B cell (primary cell): ENCODE data around the gene RPP25L. TPM values are rescaled to one million over a fixed set of nuclear protein-coding genes. Genes with fewer than 3 reads are reported as not detected.

Source experiments
- ATAC-seq: fragments of 200-7000 bp; cut with Tn5 transposase; one replicate; pipeline ENCODE4 v1.10.0; 2021; ENCODE audit warnings: low read depth, mild to moderate bottlenecking, moderate number of reproducible peaks, moderate library complexity
- CTCF ChIA-PET: fragments of 350-600 bp; sonication (Branson Sonifier 250); formaldehyde crosslinking; loops from one replicate; lab custom pipeline; 2021; ENCODE audit warnings: antibody characterized with exemption, inconsistent platforms; lab: Charles Lee
- POLR2A ChIA-PET: fragments of 350-600 bp; sonication (Branson Sonifier 250); formaldehyde crosslinking; loops from one replicate; lab custom pipeline; 2021; ENCODE audit warnings: antibody characterized with exemption; lab: Charles Lee
- DNase-seq: peaks from one replicate; pipeline ENCODE4 v3.0.0; 2013
- H2AFZ ChIP-seq: 2 replicates; pipeline ENCODE4 v1.6.1; 2012; ENCODE audit warnings: mild to moderate bottlenecking, low read depth, low read length; ENCODE audit not compliant: insufficient read depth, poor library complexity, severe bottlenecking
- H3K27ac ChIP-seq, 2 donors: 1 replicate in 1 of 2; 2 replicates in 1 of 2; pipeline ENCODE4 v1.5.1; 2012 to 2013; ENCODE audit warnings: low read length in 2 of 2, mild to moderate bottlenecking in 2 of 2, moderate library complexity in 1 of 2
- H3K27me3 ChIP-seq, 4 experiments: fragments of 200-600 bp in 1 of 4; sonication (generic) in 1 of 4; replicated peaks in 1 of 4; 1 replicate in 2 of 4; 2 replicates in 2 of 4; pipeline versions ENCODE4 v1.6.1 to v1.7.0; 2013 to 2016; ENCODE audit warnings: low read length in 3 of 4, mild to moderate bottlenecking in 2 of 4, mixed read lengths in 1 of 4, moderate library complexity in 1 of 4; ENCODE audit not compliant: insufficient read depth in 4 of 4, control insufficient read depth in 3 of 4; ENCODE audit errors: control extremely low read depth in 1 of 4
- H3K36me3 ChIP-seq, 2 experiments: replicated peaks in 1 of 2; 1 replicate in 1 of 2; 2 replicates in 1 of 2; pipeline versions ENCODE4 v1.6.1 to v1.7.1; 2013; ENCODE audit warnings: low read length in 1 of 2; ENCODE audit not compliant: insufficient read depth in 2 of 2, control insufficient read depth in 1 of 2; ENCODE audit errors: control extremely low read depth in 1 of 2, extremely low read depth in 1 of 2
- H3K4me1 ChIP-seq, 2 donors: fragments of 200-600 bp in 1 of 2; sonication (generic) in 1 of 2; 1 replicate in 1 of 2; 2 replicates in 1 of 2; pipeline versions ENCODE4 v1.5.1 to v1.6.1; 2013 to 2017; ENCODE audit warnings: low read length in 2 of 2; ENCODE audit not compliant: control insufficient read depth in 2 of 2, insufficient read depth in 2 of 2
- H3K4me2 ChIP-seq: replicated peaks from 2 replicates; pipeline ENCODE3; 2012; ENCODE audit warnings: mild to moderate bottlenecking, low read depth, low read length; ENCODE audit not compliant: poor library complexity, severe bottlenecking
- H3K4me3 ChIP-seq, 5 experiments: fragments of 200-600 bp in 1 of 5; sonication (generic) in 1 of 5; 1 replicate in 3 of 5; 2 replicates in 2 of 5; pipeline versions ENCODE4 v1.5.1 to v1.7.0; 2011 to 2016; ENCODE audit warnings: low read length in 4 of 5, mild to moderate bottlenecking in 4 of 5, low read depth in 2 of 5, control low read depth in 1 of 5, moderate library complexity in 1 of 5; ENCODE audit not compliant: insufficient read depth in 1 of 5; ENCODE audit errors: control extremely low read depth in 1 of 5, extremely low read depth in 1 of 5
- H3K79me2 ChIP-seq: fragments of 200-600 bp; sonication (generic); one replicate; pipeline ENCODE4 v1.6.0; 2016; ENCODE audit warnings: low read length; ENCODE audit not compliant: control insufficient read depth, insufficient read depth
- H3K9ac ChIP-seq: fragments of 200-600 bp; sonication (generic); 2 replicates; pipeline ENCODE4 v1.6.1; 2017; ENCODE audit warnings: mild to moderate bottlenecking, low read length, moderate library complexity
- H3K9me3 ChIP-seq, 3 donors: one replicate each; pipeline versions ENCODE4 v1.6.1 to v1.7.1; 2013; ENCODE audit warnings: low read length in 2 of 3; ENCODE audit not compliant: control insufficient read depth in 2 of 3, insufficient read depth in 1 of 3; ENCODE audit errors: control extremely low read depth in 1 of 3
- H4K20me1 ChIP-seq: 2 replicates; pipeline ENCODE4 v1.6.0; 2012; ENCODE audit warnings: mild to moderate bottlenecking, low read length; ENCODE audit not compliant: insufficient read depth, control insufficient read depth, poor library complexity, severe bottlenecking
- H3K27ac Mint-ChIP-seq: one replicate; pipeline ENCODE4 v1.8.0; 2021; ENCODE audit warnings: mixed read lengths
- H3K27me3 Mint-ChIP-seq: one replicate; pipeline ENCODE4 v1.8.0; 2021; ENCODE audit warnings: mixed read lengths
- H3K4me1 Mint-ChIP-seq: one replicate; pipeline ENCODE4 v1.8.0; 2021; ENCODE audit warnings: mixed read lengths
- H3K4me3 Mint-ChIP-seq: one replicate; pipeline ENCODE4 v1.8.0; 2021; ENCODE audit warnings: mixed read lengths
- H3K9me3 Mint-ChIP-seq: one replicate; pipeline ENCODE4 v1.8.0; 2022; ENCODE audit warnings: mixed read lengths; ENCODE audit not compliant: insufficient read depth
- CTCF ChIP-seq: fragments of 200-600 bp; IDR thresholded peaks from one replicate; pipeline ENCODE4 v1.8.0; 2022; ENCODE audit warnings: antibody characterized with exemption, mild to moderate bottlenecking
- EZH2 ChIP-seq: IDR thresholded peaks from 2 replicates; pipeline ENCODE4 v1.6.1; 2012; ENCODE audit warnings: borderline replicate concordance, low read depth, mild to moderate bottlenecking, moderate library complexity, low read length; ENCODE audit not compliant: insufficient read depth, poor library complexity, severe bottlenecking
- WGBS: methylation state at CpG from one replicate; pipeline ENCODE4 v1.1.5; 2013; ENCODE audit warnings: missing lambda C conversion rate; ENCODE audit not compliant: insufficient coverage; 5-methylcytosine and 5-hydroxymethylcytosine counted together
- intact Hi-C: fragments of 100-400 bp; cut with micrococcal nuclease; formaldehyde crosslinking; loops from one replicate; pipeline ENCODE4 v1.10.0; 2022
- polyA plus RNA-seq: library from polyadenylated mRNA; depleted of rRNA; stranded (reverse); fragments of >200 nt; gene quantifications from 2 replicates; pipeline ENCODE4 v1.2.3, GENCODE V29; 2012
- total RNA-seq, 2 donors: library from RNA; stranded (reverse); fragments of 120-200 nt in 1 of 2; gene quantifications; 1 replicate in 1 of 2; 2 replicates in 1 of 2; pipeline versions ENCODE4 v1.2.3 to v1.2.4, GENCODE V29; 2013 to 2022

Gene RPP25L
- total and polyA plus RNA-seq, 2 donors (not counting 1 experiment from before 2014, with no cell fraction given): 20.2 to 27.0 TPM

- no peaks in the 10 kb centered on the region for H3K4me1 Mint-ChIP-seq
- CTCF ChIA-PET: no interaction called here
- TF ChIP-seq CTCF (no peak), EZH2 (no peak)
- DNase-seq: no peak
- Histone ChIP-seq H4K20me1 (no peaks in the 10 kb centered on the region), H3K4me3 (no peak overlapping the region), H3K9ac (no peak overlapping the region), H3K4me2 (no peak overlapping the region), H2AFZ (no peak overlapping the region), H3K4me1 (no peaks in the 10 kb centered on the region), H3K36me3 (no peaks in the 10 kb centered on the region), H3K27me3 (peaks cover 0 to 24% (median 1%) of the 10 kb centered on the region in 4 experiments), H3K9me3 (peaks cover 0 to 12% (median 7%) of the 10 kb centered on the region in 3 donors), H3K79me2 (no peaks in the 10 kb centered on the region), H3K27ac (no peak overlapping the region)
- no peak overlapping the region for H3K27ac Mint-ChIP-seq
- peaks cover 6% of the 10 kb centered on the region for H3K9me3 Mint-ChIP-seq
- POLR2A ChIA-PET: no interaction called here
- ATAC-seq: no peak
- WGBS: 73% methylated on average over 8 of the region's 8 CpGs
- intact Hi-C loops: no loop called here
- peaks cover 65% of the 10 kb centered on the region for H3K27me3 Mint-ChIP-seq
- no peak overlapping the region for H3K4me3 Mint-ChIP-seq
Measured at GRCh38 chr9:34566322-34566721, 45.6 kb downstream of the RPP25L start.

GRCh38 chr9:34565856-34566255 lies 46.0 kb downstream of the RPP25L start:
- peaks cover 67% of the 10 kb centered on the region for H3K27me3 Mint-ChIP-seq
- Histone ChIP-seq H3K9me3 (peaks cover 0 to 12% (median 7%) of the 10 kb centered on the region in 3 donors), H3K79me2 (no peaks in the 10 kb centered on the region), H2AFZ (no peak overlapping the region), H3K27me3 (peaks cover 0 to 25% (median 1%) of the 10 kb centered on the region in 4 experiments), H3K4me2 (no peak overlapping the region), H4K20me1 (no peaks in the 10 kb centered on the region), H3K9ac (no peak overlapping the region), H3K27ac (no peak overlapping the region), H3K4me3 (no peak overlapping the region), H3K4me1 (no peaks in the 10 kb centered on the region), H3K36me3 (no peaks in the 10 kb centered on the region)
- peaks cover 6% of the 10 kb centered on the region for H3K9me3 Mint-ChIP-seq
- no peak for ATAC-seq
- no peak for TF ChIP-seq CTCF
- no peak for TF ChIP-seq EZH2
- H3K27ac Mint-ChIP-seq: no peak overlapping the region
- no peaks in the 10 kb centered on the region for H3K4me1 Mint-ChIP-seq
- DNase-seq: no peak
- ChIA-PET POLR2A (no interaction called here), CTCF (no interaction called here)
- WGBS: 79% methylated on average over 4 of the region's 8 CpGs
- intact Hi-C loops: no loop called here
- no peak overlapping the region for H3K4me3 Mint-ChIP-seq
